Activated CD8-positive, alpha-beta memory T cell treated with anti-CD3 and anti-CD28 coated beads for 1 hour (primary cell): ENCODE results near the gene RRAGD.
A peak's percentile ranks its signal among the peaks of the same experiment; 100 is the strongest.

Experiments
- DNase-seq, 2 donors: peaks; one replicate each; pipeline ENCODE4 v3.0.0-alpha.2; 2020; ENCODE audit warnings: low read depth in 1 of 2; ENCODE audit errors: extremely low read depth in 1 of 2

Gene RRAGD, protein sequence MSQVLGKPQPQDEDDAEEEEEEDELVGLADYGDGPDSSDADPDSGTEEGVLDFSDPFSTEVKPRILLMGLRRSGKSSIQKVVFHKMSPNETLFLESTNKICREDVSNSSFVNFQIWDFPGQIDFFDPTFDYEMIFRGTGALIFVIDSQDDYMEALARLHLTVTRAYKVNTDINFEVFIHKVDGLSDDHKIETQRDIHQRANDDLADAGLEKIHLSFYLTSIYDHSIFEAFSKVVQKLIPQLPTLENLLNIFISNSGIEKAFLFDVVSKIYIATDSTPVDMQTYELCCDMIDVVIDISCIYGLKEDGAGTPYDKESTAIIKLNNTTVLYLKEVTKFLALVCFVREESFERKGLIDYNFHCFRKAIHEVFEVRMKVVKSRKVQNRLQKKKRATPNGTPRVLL

DNA sequence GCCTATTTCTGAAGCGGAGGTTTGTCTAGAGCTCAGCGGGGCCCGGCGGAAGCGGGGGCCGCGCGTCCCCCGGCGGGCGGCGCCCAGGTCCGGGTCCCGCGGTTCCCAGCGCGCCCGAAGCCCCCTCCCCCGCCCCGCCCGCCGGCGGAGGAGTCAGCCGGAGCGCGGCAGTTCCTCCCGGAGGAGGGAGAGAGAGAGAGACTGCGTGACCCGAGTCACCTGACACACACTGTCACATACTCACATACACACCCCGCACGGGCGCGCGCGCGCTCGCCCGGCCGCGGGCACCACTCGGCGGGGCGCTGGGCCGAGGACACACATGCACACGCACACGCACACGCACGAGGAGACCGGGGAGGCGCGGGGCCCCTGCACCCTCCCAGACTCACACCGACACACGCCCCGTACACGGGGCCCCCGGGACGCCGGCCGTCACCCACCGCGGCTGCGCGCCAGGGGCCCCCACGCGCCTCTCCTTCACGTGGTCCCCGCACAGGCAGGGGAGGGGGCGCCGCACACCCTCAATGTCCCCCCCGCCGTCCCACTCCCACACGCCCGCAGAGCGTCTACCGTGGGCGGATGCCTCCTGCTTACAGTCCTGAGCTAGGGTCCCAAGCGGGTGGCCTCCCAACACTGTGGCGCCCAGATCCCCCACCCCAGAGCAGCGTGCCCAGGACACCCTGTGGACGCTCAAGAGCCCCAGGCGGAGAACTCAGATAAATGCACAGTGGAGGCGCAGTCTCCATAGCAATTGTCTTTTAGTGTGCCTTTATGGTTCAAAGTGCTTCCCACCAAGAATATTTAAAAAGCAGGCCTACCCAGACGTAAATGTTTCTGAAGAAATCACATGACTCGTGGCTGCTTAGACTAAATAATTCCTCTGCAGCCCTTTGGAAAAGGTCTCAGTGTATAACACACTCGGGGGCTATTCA lies at the start of gene RRAGD:
Gene RRAGD (minus strand): TSS at position 203 of the 935 bp plus-strand sequence. CDS start 280 bp downstream, outside the sequence.
- DNase-seq = no peak

DNA sequence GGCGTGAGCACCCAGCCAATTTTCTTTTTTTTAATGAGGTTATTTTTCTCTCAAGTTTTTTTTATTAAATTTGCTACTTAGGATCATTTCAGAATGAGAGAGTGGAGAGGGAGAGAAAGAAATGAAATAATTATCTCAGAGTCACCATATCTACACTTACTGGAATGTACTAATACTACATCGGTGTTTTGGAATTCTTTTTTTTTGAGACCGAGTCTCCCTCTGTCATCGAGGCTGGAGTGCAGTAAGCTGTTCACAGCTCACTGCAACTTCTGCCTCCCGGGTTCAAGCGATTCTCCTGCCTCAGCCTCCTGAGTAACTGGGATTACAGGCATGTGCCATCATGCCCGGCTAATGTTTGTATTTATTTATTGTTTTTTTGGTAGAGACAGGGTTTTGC lies 48.6 kb upstream of the RRAGD start:
- no peak for DNase-seq

DNA sequence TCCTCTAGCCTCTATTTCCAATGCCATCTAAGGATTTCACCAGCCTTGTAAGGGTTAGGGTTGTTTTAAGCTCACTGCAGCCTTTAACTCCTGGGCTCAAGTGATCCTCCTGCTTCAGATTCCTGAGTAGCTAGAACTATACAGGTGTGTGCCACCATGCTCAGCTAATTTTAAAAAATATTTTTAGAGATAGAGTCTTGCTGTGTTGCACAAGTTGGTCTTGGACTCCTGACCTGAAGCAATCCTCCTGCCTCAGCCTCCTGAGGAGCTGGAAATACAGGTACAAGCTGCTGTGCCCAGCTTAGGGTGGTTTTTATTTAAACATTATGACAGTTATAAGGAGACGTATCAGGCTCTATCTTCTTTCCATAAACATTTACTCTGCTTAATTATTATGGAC lies 47.4 kb upstream of the RRAGD start:
- DNase-seq = no peak

- no peak for DNase-seq
Measured at GRCh38 chr6:89458704-89459103, 46.6 kb upstream of the RRAGD start.

DNA sequence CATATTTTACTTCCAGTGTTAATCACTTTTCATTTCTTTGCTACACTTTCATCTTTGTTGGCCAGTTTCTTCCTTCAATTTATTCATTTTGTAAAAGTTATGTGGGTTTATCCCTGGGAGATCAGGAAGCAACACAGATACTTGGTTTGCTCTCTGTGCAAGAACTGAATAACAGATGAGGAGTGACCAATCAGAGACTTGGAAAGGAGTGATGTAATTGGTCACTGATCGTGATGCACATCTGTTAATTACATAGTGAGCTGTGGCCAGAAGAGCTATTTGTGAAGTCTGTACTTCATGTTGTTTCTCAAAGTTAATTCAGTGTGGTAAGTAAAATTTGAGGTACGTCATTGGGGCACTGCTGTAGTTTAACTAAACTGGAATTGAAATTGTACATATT lies 42.2 kb upstream of the RRAGD start:
- DNase-seq = no peak

DNA sequence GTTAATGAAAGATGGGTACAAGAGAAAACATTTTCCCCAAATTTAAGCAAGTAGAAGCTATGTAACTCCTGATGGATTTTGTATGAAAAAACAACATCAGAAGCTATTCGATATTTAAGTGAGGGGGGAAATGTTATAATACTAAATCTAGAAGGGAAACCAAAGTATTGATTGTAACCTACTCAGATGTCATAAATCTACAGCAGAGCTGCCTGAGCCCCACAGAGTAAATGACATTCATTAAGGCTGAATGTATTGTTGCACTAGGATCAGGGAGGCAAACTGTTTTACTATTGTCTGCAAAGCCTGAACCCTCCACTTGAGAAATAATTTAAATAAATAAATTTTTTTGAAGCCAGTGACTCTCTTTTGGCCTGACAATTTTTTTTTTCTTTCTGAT lies 40.2 kb upstream of the RRAGD start:
- DNase-seq = no peak

GRCh38 chr6:89449193-89449592 lies 37.1 kb upstream of the RRAGD start:
- DNase-seq = no peak

GRCh38 chr6:89443658-89444057 lies 31.6 kb upstream of the RRAGD start:
- no peak for DNase-seq

DNA sequence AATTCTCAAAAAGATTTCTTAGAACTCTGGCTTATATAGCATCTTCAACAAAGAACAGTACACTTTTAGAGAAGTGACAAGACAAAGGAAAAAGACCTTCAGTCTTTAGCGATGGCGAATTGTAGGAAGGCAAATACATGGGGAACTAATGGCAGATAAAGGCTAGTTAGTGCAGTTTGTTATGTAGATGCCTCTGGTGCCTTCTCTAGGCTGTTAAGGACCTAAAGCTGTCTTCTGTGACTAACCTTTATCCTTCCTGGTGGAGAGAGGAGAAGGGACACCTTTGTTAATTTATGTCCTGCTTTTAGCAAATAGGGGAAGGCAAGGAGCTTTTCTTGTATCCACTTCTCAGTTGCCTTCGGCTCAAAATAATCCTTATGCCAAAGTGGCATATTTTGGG lies 28.1 kb upstream of the RRAGD start:
- no peak for DNase-seq

GRCh38 chr6:89439014-89439413 lies 26.9 kb upstream of the RRAGD start:
- DNase-seq = no peak

- DNase-seq = no peak
Measured at GRCh38 chr6:89438248-89438647, 26.2 kb upstream of the RRAGD start.

DNA sequence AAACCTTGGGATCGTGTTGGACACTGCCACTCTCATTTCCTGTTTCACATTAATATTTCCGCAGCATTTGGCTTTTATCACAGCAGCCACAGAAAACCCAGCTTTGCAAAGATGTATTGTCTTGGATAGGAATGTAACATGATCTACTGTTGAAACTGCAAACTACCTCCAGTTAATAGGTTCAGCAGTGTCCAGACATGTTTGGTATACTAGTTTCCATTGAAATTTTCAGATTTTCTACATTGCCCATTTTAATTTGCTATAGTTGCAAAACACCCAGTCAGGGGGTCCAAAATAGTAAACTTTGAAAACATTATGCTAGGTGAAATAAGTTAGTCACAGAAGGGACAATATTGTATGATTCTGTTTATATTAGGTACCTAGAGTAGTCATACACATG lies 24.2 kb upstream of the RRAGD start:
- no peak for DNase-seq

DNA sequence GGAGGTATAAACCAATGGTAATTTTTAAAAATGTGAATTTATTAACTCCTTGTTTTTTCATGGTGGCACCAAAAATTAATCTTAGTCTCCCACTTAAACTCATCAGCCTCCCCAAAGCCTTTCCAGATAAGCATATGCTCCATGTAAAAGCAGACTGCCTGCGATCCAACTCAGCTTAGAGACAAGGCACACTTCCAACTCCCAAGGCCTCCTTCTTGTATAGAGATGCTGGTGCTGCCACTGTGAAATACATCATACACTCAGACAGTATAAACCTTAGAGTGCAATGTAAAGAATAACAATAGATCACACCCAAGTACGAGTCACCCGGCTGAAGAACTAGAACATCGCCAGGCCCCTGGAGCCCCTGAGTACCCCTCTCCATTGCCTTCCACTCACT lies 22.9 kb upstream of the RRAGD start:
- DNase-seq = no peak

- no peak for DNase-seq
Measured at GRCh38 chr6:89434150-89434499, 22.1 kb upstream of the RRAGD start.

GRCh38 chr6:89433252-89434149 lies 21.4 kb upstream of the RRAGD start:
- DNase-seq = peak in 1 of 2 donors; percentile 8

- peak; percentile 36 to 77 for DNase-seq
Measured at GRCh38 chr6:89432875-89433251, 20.8 kb upstream of the RRAGD start, which contains the start of gene ANKRD6. Gene ANKRD6, plus strand, starts transcription at chr6:89433152. Its CDS starts 133,825 bp downstream, at chr6:89566977.

- DNase-seq = no peak
Measured at GRCh38 chr6:89430201-89430962, 18.3 kb upstream of the RRAGD start.

DNA sequence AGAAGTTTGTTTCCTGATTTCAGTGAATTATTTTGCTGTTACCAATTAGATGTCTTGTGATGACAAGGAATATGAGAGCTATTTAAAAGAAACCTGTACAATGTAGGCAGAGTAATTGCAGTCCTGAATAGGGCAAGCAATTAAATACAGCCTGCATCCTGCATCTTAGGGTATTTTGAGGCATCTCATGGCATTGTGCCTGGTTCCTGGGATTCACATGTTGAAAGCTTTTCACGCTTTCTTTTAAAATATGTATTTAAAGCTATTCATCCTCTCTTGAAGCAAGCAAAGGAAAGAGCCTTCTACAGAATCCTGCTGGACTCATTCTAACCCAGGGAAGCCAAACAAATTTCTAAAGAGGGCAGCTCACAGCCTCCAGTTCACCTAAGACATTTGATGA lies 4.7 kb upstream of the RRAGD start:
- DNase-seq = no peak

- no peak for DNase-seq
Measured at GRCh38 chr6:89415185-89415584, 3.1 kb upstream of the RRAGD start.

DNA sequence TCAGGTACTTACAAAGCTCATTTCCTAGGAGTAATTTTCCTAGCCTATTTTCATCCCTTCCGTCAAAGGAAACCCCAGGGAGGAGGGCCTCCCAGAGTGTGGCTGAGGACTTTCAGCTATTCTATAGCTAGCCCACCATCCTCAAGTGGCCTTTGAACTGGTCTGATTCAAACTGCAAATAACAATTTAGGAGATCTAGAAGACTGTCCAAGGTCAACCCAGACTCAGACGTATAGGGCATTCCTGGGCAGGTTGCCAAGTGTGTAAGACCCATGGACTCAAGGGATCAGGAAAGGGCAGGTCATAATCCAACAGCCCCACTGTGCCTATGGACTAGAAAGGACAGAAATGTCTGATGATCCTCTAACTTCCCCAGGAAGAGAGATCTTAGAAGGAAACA lies 2.1 kb upstream of the RRAGD start:
- no peak for DNase-seq
